ENCODE data around the gene CDYL2.
"Not testable (repeated sequence)": the region's sequence is repeated elsewhere in the genome, so short reads cannot be mapped to it uniquely, and the experiment has no call there.

Gene CDYL2

DNA sequence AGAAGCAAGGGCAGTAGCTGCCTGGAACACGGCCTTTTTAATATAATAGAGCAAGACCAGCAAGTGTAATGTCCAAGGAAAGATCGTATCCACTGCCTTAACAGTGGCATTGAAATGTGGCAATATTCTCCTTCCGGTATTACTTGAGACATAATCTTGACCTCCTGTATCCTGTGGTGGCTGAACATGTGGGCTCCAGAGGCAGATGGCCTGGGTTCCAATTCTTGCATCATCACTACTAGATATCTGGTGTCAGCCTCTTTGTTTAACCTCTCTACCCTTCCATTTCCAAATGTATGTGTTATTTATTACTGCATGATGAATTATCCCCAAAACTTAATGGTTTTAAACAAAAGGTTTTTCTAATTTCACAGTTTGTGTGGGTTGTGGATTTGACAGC lies 3.5 kb upstream of the CDYL2 start:
- DNase-seq (ENCODE audit: low read depth in 2 of 2), result no peak

DNA sequence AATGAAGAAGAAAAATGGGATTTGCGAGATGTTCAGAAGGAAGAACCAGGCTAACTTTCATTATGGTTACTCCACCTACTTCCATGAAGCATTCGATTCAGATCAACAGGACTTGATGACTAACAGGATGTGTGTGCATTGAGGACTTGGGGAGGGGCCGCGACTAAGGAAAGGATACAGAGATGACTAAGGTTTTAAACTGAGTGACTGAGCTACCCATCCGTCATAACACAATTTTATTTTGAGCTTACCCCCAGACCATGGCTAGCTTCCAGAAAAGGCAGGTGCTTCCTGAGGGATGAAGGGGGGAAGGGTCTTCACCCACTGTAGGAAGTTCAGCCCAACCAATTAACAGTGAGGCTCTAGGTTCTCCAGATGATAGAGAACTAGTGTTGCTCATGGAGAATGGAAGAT lies 2.5 kb upstream of the CDYL2 start:
- peak in 1 of 2 donors; percentile 16 for DNase-seq (ENCODE audit: low read depth in 2 of 2)

GRCh38 chr16:80806289-80806688 lies 1.9 kb upstream of the CDYL2 start:
- DNase-seq (ENCODE audit: low read depth in 2 of 2), result no peak

DNA sequence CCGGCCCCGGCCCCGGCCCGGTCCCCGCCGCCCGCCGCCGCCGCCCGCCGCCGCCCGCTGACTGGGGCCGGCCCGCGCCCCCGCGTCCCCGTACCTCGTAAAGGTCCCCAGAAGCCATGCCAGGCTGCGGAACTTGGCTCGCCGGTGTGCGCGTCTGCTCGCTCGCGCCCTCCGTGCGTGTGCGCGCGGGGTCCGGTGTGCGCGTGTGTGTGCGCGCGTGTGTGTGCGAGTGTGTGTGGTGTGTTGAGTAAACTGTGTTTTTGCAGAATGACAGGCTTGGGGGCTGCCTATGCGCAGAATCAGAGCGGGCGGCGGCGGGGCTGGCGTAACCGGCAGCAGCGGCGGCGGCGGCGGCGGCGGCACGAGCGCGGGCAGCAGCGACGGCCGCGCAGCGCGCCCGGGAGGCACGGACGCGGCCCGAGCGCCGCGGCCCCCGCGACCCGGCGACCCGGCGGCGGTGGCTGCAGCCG lies 307 bp downstream of the CDYL2 start:
- DNase-seq (ENCODE audit: low read depth in 2 of 2), result peak in 1 of 2 donors; percentile 5

GRCh38 chr16:80803339-80804055 lies 901 bp downstream of the CDYL2 start:
- peak in 1 of 2 donors; percentile 10 for DNase-seq (ENCODE audit: low read depth in 2 of 2)

GRCh38 chr16:80802902-80803301 lies 1.5 kb downstream of the CDYL2 start:
- no peak for DNase-seq (ENCODE audit: low read depth in 2 of 2)

DNA sequence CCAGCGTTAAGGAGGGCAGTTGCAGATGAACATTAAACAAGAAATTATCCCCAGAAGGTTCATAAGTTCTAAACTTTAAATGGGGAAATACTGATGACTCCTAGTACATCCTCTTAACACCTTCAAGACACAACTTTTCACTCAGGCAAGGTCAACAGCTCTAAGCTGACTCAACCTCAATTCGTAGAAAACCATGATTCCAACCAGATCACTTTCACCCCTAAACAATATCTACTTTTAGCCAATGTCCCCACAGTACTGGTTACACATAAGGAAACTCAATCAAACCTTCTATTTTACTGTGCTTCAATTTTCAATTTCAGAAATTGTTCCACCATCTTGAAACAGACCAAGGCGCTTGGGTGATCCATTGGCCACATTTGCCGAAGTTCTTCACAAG lies 2.3 kb downstream of the CDYL2 start:
- DNase-seq (ENCODE audit: low read depth in 2 of 2), result no peak

- DNase-seq (ENCODE audit: low read depth in 2 of 2), result no peak
Measured at GRCh38 chr16:80794071-80794470, 10.3 kb downstream of the CDYL2 start.

DNA sequence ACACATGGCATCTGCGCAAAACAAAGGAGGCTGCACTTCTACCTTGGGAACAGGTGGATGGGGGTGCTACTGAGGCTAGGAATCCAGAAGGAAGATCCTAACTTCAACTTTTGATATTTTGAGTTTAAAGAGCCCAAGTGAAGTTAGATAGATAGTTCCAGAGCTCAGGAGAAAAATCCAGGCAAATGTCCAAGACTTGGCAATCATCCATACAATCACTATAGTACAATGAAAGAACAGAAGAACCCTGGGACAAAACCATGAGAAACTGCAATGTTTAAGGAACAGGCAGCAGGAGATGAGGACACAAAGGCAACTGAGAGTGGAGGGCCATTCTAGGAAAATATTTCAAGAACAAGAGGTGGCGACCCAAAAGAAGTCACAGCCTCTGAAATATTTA lies 12.4 kb downstream of the CDYL2 start:
- DNase-seq (ENCODE audit: low read depth in 2 of 2), result no peak

DNA sequence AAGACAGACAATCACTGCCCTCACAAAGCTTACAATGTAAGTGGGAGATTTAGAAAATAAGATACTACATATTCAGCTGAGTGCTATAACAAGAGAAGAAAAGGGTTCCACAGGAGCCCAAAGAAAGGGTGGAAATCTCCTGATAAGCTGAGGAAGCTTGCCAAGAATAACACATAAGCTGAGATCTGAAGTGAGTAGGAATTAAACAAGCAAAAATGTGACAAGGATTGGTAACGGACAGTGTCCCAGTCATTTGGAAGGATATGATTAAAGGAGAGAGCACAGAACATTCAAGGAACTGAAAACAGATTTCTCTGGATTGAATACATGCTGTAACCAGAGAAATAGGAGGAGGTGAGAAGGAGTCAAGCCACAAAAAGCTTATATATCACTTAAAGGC lies 13.0 kb downstream of the CDYL2 start:
- no peak for DNase-seq (ENCODE audit: low read depth in 2 of 2)

GRCh38 chr16:80790751-80791150 lies 13.6 kb downstream of the CDYL2 start:
- DNase-seq (ENCODE audit: low read depth in 2 of 2), result no peak

DNA sequence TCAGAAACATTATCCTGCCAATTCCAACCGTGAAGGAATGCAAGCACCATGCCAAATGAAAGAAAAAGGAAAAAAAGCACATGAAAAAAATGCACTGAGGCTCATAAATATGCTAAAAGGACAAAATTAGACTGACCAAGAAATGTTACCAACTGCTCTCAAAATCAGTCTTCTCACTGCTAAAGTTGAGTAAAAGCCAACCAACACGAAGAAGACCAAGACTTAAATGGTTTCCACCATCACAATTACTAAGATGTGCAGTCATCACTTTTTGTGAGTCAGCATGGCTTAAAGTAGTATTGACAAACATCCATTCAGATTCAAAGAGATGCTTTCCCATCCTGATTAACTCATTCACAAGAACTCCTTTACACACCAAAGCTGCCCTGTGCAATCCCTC lies 16.4 kb downstream of the CDYL2 start:
- DNase-seq (ENCODE audit: low read depth in 2 of 2), result no peak

GRCh38 chr16:80786561-80786960 lies 17.8 kb downstream of the CDYL2 start:
- DNase-seq (ENCODE audit: low read depth in 2 of 2), result not testable (repeated sequence)

DNA sequence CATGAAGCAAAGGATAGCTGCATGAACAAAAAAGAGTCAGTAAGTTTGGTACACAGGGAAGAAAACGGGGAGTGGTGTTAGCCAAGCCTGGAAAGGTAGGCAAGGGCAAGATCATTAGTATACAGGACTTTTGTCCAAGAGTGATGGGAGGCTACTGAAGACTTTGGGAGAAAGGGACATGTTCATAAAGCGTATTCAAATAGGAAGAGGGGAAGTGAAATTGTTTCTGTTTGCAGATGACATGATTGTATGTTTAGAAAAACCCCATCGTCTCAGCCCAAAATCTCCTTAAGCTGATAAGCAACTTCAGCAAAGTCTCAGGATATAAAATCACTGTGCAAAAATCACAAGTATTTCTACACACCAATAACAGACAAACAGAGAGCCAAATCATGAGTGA lies 19.4 kb downstream of the CDYL2 start:
- no peak for DNase-seq (ENCODE audit: low read depth in 2 of 2)

GRCh38 chr16:80778703-80779102 lies 25.7 kb downstream of the CDYL2 start:
- no peak for DNase-seq (ENCODE audit: low read depth in 2 of 2)

- DNase-seq (ENCODE audit: low read depth in 2 of 2), result no peak
Measured at GRCh38 chr16:80776856-80777255, 27.5 kb downstream of the CDYL2 start.

DNA sequence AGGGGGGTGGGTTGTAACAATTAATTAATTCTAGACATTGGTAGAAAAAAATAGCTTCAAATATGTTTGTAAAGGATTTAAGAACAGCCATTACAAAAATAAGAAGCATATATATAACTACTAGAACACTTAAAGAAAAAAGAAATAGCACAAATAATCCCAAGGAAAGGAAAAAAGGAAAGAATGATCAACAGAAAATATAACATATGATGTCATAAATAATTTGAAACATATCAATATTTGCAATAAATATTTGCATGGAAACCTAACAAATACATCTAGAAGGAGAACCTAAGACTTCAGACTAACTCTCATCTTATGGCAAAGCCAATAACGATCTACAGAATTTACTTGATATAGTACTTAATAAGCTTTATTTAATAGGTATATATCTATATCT lies 28.9 kb downstream of the CDYL2 start:
- no peak for DNase-seq (ENCODE audit: low read depth in 2 of 2)

DNA sequence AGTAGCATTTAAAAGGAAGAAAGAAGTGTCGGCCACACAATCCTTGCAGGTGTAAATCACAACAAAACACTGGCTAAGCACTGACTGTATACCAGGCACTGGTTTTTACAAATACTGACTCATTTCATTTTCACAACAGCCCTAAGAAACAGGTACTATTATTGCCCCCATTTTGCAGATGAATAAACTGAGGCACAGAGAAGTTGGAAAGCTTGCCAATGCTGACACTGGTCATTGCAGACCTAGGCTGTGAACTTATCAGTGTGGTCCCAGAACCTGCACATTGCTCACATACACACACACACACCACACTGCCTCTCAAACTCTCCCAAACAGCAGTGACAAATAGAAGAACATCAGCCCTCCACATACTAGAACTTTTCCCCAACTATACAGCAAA lies 37.6 kb downstream of the CDYL2 start:
- no peak for DNase-seq (ENCODE audit: low read depth in 2 of 2)

GRCh38 chr16:80759419-80760162 lies 44.8 kb downstream of the CDYL2 start:
- no peak for DNase-seq (ENCODE audit: low read depth in 2 of 2)

- DNase-seq (ENCODE audit: low read depth in 2 of 2), result no peak
Measured at GRCh38 chr16:80754476-80754875, 49.9 kb downstream of the CDYL2 start.

DNA sequence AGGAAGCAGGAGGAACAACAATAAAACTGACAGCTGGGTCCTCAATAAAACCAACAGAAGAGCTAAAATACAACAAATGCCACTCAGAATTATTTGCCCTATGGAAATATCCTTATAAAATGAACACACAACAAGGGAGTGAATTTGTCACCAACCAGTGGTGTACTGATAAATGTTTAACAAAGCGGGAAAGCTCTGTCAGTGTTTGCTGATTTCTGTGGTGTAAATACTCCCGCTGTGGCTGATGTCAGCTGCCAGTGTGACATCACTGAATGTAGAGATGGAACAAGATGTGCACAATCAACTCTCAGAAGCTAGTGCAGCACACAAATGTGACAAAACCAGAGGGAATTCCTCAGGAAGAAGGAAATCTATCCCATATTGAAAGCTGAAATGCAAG lies 51.9 kb downstream of the CDYL2 start:
- DNase-seq (ENCODE audit: low read depth in 2 of 2), result no peak

- DNase-seq (ENCODE audit: low read depth in 2 of 2), result no peak
Measured at GRCh38 chr16:80751167-80751566, 53.2 kb downstream of the CDYL2 start.

- no peak for DNase-seq (ENCODE audit: low read depth in 2 of 2)
Measured at GRCh38 chr16:80746231-80746630, 58.2 kb downstream of the CDYL2 start.
